ENCODE results near the gene CCNE1.

- TF ChIP-seq POLR2A (IDR thresholded peaks at IDR 0.05; ENCODE audit: low read depth, low read length) (no peak), TAF1 (IDR thresholded peaks at IDR 0.05; ENCODE audit: borderline replicate concordance, low read depth, low read length) (no peak), ZNF622 (IDR thresholded peaks at IDR 0.05) (no peak), EZH2 (IDR thresholded peaks at IDR 0.05; ENCODE audit: borderline replicate concordance, control insufficient read depth, low read depth, low read length) (no peak), MXI1 (IDR thresholded peaks at IDR 0.05; ENCODE audit: low read depth, low read length) (no peak), JUND (IDR thresholded peaks at IDR 0.05; ENCODE audit: low read depth, low read length) (no peak), HDAC6 (IDR thresholded peaks at IDR 0.05; ENCODE audit: unreplicated experiment) (no peak), POLR2AphosphoS5 (IDR thresholded peaks at IDR 0.05; ENCODE audit: low read length) (no peak), HDGF (IDR thresholded peaks at IDR 0.05) (no peak), SREBF1 (IDR thresholded peaks at IDR 0.05; ENCODE audit: low read length) (no peak), ZNF24 (IDR thresholded peaks at IDR 0.05) (no peak)
- TF ChIP-seq, protein P1, sequence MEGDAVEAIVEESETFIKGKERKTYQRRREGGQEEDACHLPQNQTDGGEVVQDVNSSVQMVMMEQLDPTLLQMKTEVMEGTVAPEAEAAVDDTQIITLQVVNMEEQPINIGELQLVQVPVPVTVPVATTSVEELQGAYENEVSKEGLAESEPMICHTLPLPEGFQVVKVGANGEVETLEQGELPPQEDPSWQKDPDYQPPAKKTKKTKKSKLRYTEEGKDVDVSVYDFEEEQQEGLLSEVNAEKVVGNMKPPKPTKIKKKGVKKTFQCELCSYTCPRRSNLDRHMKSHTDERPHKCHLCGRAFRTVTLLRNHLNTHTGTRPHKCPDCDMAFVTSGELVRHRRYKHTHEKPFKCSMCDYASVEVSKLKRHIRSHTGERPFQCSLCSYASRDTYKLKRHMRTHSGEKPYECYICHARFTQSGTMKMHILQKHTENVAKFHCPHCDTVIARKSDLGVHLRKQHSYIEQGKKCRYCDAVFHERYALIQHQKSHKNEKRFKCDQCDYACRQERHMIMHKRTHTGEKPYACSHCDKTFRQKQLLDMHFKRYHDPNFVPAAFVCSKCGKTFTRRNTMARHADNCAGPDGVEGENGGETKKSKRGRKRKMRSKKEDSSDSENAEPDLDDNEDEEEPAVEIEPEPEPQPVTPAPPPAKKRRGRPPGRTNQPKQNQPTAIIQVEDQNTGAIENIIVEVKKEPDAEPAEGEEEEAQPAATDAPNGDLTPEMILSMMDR (IDR thresholded peaks at IDR 0.05 in 2 of 3, conservative IDR thresholded peaks at IDR 0.05 in 1 of 3; ENCODE audit: control insufficient read depth in 2 of 3, extremely low read depth in 1 of 3, insufficient read depth in 1 of 3, low read depth in 3 of 3, low read length in 3 of 3) = no peak
Measured at GRCh38 chr19:29845574-29846176, 33.9 kb downstream of the CCNE1 start.
